Measurements from ENCODE around the gene SAMD4B.
A peak's percentile ranks its signal among the peaks of the same experiment; 100 is the strongest.

The SAMD4B gene

DNA sequence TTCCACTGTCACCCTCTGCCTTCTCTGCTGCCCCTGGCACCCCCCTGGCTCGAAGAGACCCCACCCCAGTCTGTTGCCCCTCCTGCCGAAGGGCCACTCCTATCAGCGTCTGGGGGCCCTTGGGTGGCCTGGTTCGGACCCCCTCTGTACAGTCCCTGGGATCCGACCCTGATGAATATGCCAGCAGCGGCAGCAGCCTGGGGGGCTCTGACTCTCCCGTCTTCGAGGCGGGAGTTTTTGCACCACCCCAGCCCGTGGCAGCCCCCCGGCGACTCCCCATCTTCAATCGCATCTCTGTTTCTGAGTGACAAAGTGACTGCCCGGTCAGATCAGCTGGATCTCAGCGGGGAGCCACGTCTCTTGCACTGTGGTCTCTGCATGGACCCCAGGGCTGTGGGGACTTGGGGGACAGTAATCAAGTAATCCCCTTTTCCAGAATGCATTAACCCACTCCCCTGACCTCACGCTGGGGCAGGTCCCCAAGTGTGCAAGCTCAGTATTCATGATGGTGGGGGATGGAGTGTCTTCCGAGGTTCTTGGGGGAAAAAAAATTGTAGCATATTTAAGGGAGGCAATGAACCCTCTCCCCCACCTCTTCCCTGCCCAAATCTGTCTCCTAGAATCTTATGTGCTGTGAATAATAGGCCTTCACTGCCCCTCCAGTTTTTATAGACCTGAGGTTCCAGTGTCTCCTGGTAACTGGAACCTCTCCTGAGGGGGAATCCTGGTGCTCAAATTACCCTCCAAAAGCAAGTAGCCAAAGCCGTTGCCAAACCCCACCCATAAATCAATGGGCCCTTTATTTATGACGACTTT is 66.4 kb downstream of the SAMD4B start:
- peak; percentile 36 to 46 for DNase-seq (ENCODE audit: low spot score in 2 of 2)
- no peak for ATAC-seq (replicated peaks; ENCODE audit: extremely low read depth, poor library complexity, severe bottlenecking)
- peak overlapping the region; percentile 100 for H3K27ac Mint-ChIP-seq (ENCODE audit: low read depth)
- peaks cover 64% of the 10 kb centered on the region for H3K4me1 Mint-ChIP-seq
- H3K9me3 Mint-ChIP-seq, result peaks cover 5% of the 10 kb centered on the region
- H3K36me3 Mint-ChIP-seq (ENCODE audit: insufficient read depth), result peaks cover 85% of the 10 kb centered on the region
- H3K27me3 Mint-ChIP-seq, result no peaks in the 10 kb centered on the region
- peak overlapping the region; percentile 80 for H3K4me3 Mint-ChIP-seq

DNA sequence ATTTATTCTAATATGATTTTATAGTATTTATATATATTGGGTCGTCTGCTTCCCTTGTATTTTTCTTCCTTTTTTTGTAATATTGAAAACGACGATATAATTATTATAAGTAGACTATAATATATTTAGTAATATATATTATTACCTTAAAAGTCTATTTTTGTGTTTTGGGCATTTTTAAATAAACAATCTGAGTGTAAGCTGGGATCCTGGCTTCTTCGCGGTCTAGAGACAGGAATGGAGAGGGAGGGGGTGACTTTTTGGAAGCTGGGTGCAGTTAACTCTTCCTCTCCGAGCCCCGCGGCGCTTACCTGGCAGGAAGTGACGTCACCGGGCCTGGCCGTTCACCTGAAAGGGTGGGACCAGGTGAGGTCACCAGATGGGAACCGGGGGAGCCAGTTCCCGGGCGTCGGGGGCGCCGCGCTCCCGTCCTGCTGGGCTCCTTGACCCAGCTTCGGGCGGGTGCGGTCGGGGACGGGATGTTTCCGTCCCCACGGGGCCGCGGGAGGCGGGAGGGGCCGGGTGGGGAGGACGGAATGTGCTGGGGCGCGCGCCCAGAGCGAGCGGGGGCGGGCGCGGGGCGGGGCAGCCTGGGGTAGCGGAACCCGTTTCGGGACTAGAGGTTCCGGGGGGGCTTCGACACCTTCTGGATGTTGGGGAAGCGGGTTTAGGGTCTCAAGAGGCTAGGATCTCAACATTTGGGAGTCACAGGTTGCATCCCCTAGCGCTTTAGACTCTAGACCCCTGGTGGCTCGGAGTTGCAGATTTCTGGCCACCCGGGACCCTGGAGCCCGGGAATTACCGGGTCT is 67.2 kb downstream of the SAMD4B start:
- DNase-seq (ENCODE audit: low spot score in 2 of 2), result peak; percentile 76 to 78
- H3K4me1 Mint-ChIP-seq, result peaks cover 66% of the 10 kb centered on the region
- H3K9me3 Mint-ChIP-seq, result peaks cover 5% of the 10 kb centered on the region
- H3K27me3 Mint-ChIP-seq, result no peaks in the 10 kb centered on the region
- H3K36me3 Mint-ChIP-seq (ENCODE audit: insufficient read depth), result peaks cover 81% of the 10 kb centered on the region
- H3K27ac Mint-ChIP-seq (ENCODE audit: low read depth), result peak overlapping the region; percentile 100
- ATAC-seq (replicated peaks; ENCODE audit: extremely low read depth, poor library complexity, severe bottlenecking), result peak; percentile 1
- peak overlapping the region; percentile 80 for H3K4me3 Mint-ChIP-seq

DNA sequence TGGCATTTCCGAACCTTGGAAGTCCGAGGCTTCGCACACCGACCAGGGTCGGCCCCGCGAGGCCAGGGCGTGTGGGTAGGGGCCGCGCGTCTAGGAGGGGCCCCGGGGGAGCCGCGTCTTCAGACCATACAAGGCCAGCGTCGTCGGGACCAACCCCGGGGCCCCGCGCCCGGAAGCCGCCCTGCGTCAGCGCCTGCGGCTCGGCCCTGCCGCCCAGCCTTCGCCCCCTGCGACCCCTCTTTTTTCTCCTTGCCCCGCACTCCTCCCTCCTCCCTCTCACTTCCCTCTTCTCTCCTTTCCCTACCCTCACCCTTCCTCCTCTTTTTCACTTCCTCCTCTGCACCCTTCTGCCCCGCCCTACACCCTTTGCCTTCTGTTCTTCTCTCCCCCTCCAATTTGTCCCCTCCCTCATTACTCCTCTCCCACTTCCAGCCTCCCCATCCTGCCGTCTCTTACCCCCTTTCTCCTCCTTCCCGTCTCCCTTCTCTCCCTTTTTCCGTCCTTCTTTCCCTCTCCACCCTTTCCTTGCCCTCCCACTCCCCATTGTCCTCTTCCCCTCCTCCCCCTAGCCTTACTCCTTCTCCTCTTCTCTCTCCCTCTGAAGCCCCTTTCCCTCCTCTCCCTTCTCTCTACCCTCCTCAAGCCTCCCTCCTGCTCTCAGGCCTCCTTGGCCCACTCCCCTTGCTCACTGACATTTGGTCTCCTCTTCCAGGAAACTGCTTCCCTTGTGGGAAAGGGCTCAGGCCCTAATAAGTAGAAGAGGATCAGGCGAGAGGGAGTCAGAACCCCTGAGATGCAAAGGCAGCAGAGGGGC is 68.0 kb downstream of the SAMD4B start:
- no peaks in the 10 kb centered on the region for H3K27me3 Mint-ChIP-seq
- H3K4me1 Mint-ChIP-seq, result peaks cover 68% of the 10 kb centered on the region
- peaks cover 80% of the 10 kb centered on the region for H3K36me3 Mint-ChIP-seq (ENCODE audit: insufficient read depth)
- H3K4me3 Mint-ChIP-seq, result peak overlapping the region; percentile 80
- DNase-seq (ENCODE audit: low spot score in 2 of 2), result peak; percentile 69
- H3K9me3 Mint-ChIP-seq, result peaks cover 5% of the 10 kb centered on the region
- ATAC-seq (replicated peaks; ENCODE audit: extremely low read depth, poor library complexity, severe bottlenecking), result peak; percentile 12
- H3K27ac Mint-ChIP-seq (ENCODE audit: low read depth), result peak overlapping the region; percentile 100

DNA sequence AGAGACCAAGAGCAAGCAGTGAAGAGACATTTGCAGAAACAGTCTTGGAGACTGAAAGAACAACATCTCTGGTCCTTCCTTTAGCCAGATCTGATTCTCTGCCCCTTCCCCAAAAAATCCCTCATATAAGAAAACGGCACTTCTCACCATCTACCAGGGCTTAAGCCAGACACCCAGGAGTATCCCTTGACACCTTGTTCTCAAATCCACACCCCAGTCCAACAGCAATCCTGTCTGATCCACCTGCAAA is 68.5 kb downstream of the SAMD4B start:
- Mint-ChIP-seq H3K4me1 (peaks cover 64% of the 10 kb centered on the region), H3K36me3 (ENCODE audit: insufficient read depth) (peaks cover 79% of the 10 kb centered on the region), H3K4me3 (peak overlapping the region; percentile 80), H3K27me3 (no peaks in the 10 kb centered on the region), H3K9me3 (peaks cover 5% of the 10 kb centered on the region), H3K27ac (ENCODE audit: low read depth) (peak overlapping the region; percentile 100)
- DNase-seq (ENCODE audit: low spot score in 2 of 2) (no peak), ATAC-seq (replicated peaks; ENCODE audit: extremely low read depth, poor library complexity, severe bottlenecking) (no peak)

DNA sequence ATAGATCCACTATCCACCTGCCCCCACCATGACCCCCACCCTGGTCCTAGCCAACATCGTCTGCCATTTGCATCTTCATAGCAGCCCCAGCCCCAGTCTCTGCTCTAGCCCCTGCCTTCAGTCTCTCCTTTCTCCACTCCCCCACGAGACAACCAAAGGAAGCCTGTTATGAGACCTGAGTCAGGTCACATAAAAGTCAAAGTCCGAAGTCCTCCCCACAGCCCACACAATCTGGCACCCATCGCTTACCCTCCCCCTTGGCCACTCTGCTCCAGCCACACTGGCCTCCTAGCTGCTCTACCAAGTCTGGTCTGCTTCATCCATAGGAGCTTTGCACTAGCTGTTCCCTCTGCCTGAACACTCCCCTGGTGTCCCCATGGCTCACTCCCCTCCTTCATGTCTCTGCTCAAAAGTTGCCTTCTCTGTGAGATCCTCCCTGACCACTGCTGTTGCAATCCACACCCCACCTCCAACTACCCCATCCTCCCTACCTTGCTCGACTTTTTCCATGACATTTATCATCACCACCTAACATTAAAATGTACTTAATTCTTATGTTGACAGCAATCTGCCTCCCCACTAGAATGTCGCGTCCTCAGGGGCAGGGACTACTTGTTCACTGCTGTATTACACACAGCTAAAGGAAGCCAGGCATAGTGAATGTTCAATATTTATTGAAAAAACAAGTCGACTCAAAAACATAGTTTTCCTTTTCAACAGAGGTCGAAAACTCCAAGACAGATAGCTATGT is 69.0 kb downstream of the SAMD4B start:
- peak; percentile 22 to 33 for DNase-seq (ENCODE audit: low spot score in 2 of 2)
- peaks cover 60% of the 10 kb centered on the region for H3K4me1 Mint-ChIP-seq
- H3K4me3 Mint-ChIP-seq, result peak overlapping the region; percentile 80

DNA sequence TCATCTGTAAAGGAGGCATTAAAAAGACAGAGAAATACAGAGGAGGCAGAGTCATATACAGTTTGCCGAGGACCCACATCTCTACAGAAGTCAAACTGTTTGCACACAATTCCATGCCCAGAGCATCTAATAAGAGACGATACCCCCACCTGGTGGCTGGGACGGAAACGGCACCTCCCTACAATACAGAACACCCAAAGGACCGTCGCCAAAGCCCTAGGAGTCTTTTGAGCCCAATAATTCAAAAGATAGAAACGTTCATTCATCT is 69.5 kb downstream of the SAMD4B start:
- H3K4me1 Mint-ChIP-seq, result peaks cover 58% of the 10 kb centered on the region

More for the DNA sequence above, 69.0 kb downstream of the SAMD4B start:
- ATAC-seq (replicated peaks; ENCODE audit: extremely low read depth, poor library complexity, severe bottlenecking), result no peak
- H3K36me3 Mint-ChIP-seq (ENCODE audit: insufficient read depth), result peaks cover 75% of the 10 kb centered on the region
- H3K9me3 Mint-ChIP-seq, result peaks cover 5% of the 10 kb centered on the region
- no peaks in the 10 kb centered on the region for H3K27me3 Mint-ChIP-seq
- H3K27ac Mint-ChIP-seq (ENCODE audit: low read depth), result peak overlapping the region; percentile 100

DNA sequence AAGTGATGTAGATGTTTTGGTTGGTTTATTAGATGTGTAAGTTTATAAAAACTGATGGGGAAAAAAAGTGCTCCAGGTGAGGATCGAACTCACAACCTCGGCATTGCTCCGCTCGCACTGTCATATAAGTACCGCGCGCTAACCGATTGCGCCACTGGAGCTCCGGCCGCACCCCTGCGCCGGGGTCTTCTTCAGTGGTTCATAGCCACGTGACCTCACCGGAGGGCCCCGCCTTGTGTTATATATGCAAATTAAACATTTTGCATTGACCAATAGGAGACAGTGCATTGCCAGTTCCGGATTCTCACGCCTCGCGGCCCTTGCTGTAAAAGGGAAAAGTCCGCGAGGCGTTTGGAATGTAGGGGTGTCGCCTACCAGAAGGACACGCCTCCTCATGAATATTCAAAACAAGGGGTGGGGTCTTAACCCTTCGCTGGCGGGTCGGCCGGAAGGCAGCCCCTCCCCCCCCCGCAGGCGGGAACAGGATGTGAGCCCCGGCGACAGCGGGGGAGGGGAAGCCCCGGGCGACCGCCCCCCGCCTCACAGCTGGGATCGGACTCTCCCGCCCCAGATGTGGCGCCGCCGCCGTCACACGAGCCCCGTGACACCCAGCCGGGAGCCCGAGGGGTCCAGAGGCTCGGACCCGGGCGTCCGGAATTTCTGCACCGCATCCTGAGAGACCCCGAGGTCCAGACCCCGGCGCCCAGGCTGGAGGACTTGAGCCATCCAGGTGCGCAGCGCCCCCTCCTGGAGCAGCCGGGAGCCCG is 70.1 kb downstream of the SAMD4B start, which contains the start of gene PLEKHG2:
PLEKHG2 (plus strand) TSS at position 570 of the 767 bp plus-strand sequence. CDS start 1,418 bp downstream, outside the sequence.
- H3K27ac Mint-ChIP-seq (ENCODE audit: low read depth), result peak within 1 kb of the TSS; percentile 100
- no peaks in the 10 kb centered on the region for H3K27me3 Mint-ChIP-seq
- H3K4me1 Mint-ChIP-seq, result peaks cover 58% of the 10 kb centered on the region
- DNase-seq (ENCODE audit: low spot score in 2 of 2) (peak; percentile 99), ATAC-seq (replicated peaks; ENCODE audit: extremely low read depth, poor library complexity, severe bottlenecking) (peak; percentile 66)
- peaks cover 69% of the 10 kb centered on the region for H3K36me3 Mint-ChIP-seq (ENCODE audit: insufficient read depth)
- H3K9me3 Mint-ChIP-seq, result peaks cover 5% of the 10 kb centered on the region
- peak within 1 kb of the TSS; percentile 80 for H3K4me3 Mint-ChIP-seq

More for the DNA sequence above, 69.5 kb downstream of the SAMD4B start:
- peak; percentile 48 for ATAC-seq (replicated peaks; ENCODE audit: extremely low read depth, poor library complexity, severe bottlenecking)
- Mint-ChIP-seq H3K9me3 (peaks cover 5% of the 10 kb centered on the region), H3K27ac (ENCODE audit: low read depth) (peak overlapping the region; percentile 100), H3K27me3 (no peaks in the 10 kb centered on the region), H3K4me3 (peak overlapping the region; percentile 80), H3K36me3 (ENCODE audit: insufficient read depth) (peaks cover 71% of the 10 kb centered on the region)
- peak; percentile 88 to 92 for DNase-seq (ENCODE audit: low spot score in 2 of 2)

DNA sequence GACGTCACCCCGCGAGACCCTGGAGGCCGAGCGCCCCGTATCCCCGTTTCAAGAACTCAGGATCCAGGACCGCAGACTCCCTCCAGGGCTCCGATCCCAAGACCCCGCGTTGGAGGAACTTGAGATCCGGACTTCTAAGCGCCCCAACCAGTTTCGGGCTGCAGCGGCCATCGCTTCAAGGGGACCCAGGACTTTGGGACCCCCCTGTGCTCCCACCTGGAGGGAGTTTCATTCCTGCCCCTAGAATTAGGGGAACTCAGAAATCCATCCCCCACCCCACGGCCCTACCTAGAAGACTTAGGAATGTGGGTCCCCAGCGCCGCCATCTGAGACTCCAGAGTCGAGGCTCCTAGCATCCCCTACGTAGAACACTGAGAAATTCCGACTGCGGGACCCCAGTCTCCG is 70.6 kb downstream of the SAMD4B start:
- peaks cover 63% of the 10 kb centered on the region for H3K36me3 Mint-ChIP-seq (ENCODE audit: insufficient read depth)
- peaks cover 56% of the 10 kb centered on the region for H3K4me1 Mint-ChIP-seq
- peak overlapping the region; percentile 100 for H3K27ac Mint-ChIP-seq (ENCODE audit: low read depth)
- peaks cover 5% of the 10 kb centered on the region for H3K9me3 Mint-ChIP-seq
- DNase-seq (ENCODE audit: low spot score in 2 of 2) (no peak), ATAC-seq (replicated peaks; ENCODE audit: extremely low read depth, poor library complexity, severe bottlenecking) (no peak)
- no peaks in the 10 kb centered on the region for H3K27me3 Mint-ChIP-seq
- H3K4me3 Mint-ChIP-seq, result peak overlapping the region; percentile 80

DNA sequence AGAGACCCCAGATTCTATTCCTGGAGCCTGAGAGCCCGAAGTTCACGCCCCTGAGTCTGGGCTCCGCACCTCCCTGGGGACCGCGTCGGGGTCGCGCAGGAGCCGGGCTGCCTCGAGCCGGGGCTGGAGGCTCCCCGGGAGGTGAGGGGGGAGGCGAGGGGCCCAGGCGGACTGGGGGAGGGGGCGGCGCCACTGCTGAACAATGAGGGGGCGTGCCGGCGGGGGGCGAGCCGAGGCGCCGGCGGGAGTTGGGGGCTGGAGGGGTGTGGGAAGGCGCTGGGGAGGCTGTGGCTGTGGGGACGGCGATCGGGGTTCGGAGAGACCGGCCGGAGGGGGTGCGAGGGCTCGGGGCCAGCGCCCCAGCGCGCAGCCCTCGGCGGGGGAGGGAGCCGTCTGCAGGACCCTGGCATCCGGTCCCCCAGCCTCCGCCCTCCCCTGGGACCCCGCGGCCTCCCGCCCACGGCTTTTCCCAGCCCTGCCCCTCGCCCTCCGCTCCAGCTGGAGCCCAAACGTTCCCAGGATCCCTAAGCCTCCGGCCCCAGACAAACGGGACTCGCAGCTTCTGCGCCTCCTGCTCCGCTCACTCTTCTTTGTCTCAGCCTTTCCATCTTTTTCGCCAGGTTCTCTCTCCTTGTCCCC is 71.2 kb downstream of the SAMD4B start:
- peak overlapping the region; percentile 100 for H3K27ac Mint-ChIP-seq (ENCODE audit: low read depth)
- no peak for DNase-seq (ENCODE audit: low spot score in 2 of 2)
- H3K4me1 Mint-ChIP-seq, result peaks cover 51% of the 10 kb centered on the region
- no peaks in the 10 kb centered on the region for H3K27me3 Mint-ChIP-seq
- H3K36me3 Mint-ChIP-seq (ENCODE audit: insufficient read depth), result peaks cover 60% of the 10 kb centered on the region
- ATAC-seq (replicated peaks; ENCODE audit: extremely low read depth, poor library complexity, severe bottlenecking), result no peak
- H3K9me3 Mint-ChIP-seq, result peaks cover 5% of the 10 kb centered on the region
- peak overlapping the region; percentile 80 for H3K4me3 Mint-ChIP-seq

DNA sequence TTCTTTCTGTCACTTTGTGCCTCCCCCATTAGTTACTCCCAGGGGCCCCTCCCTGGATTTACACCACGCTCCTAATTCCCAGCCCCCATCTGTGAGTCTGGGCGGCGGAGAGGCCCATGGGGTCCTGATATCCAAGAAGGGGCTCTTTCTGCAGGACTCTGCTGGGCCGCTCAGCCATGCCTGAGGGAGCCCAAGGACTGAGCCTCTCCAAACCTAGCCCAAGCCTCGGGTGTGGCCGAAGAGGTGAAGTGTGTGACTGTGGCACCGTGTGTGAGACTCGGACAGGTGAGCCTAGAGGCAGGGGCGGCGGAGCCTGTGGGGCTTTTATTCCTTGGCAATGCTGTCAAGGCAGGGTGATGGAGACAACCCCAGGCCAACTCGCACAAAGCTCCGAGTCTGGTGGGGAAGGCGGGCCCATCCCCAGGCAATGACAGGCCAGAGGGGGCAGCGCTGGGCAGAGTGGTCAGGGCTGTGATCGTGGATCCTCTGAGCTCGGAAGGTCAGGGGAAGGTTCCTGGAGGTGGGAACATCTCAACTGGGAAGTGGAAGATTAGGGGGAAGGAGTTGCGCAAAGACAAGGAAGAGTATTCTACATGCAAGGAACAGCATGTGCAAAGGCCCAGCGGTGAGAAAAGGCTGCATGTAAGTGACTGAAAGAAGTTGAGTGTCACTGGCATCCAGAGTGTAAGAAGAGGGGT is 71.8 kb downstream of the SAMD4B start:
- no peak for DNase-seq (ENCODE audit: low spot score in 2 of 2)
- H3K36me3 Mint-ChIP-seq (ENCODE audit: insufficient read depth), result peaks cover 54% of the 10 kb centered on the region
- no peaks in the 10 kb centered on the region for H3K27me3 Mint-ChIP-seq
- H3K4me3 Mint-ChIP-seq, result peak overlapping the region; percentile 80
- H3K4me1 Mint-ChIP-seq, result peaks cover 44% of the 10 kb centered on the region
- peaks cover 5% of the 10 kb centered on the region for H3K9me3 Mint-ChIP-seq
- no peak for ATAC-seq (replicated peaks; ENCODE audit: extremely low read depth, poor library complexity, severe bottlenecking)
- H3K27ac Mint-ChIP-seq (ENCODE audit: low read depth), result peak overlapping the region; percentile 100

Measured in central memory CD8-positive, alpha-beta T cell (primary cell).